HepG2 (cell line): Measurements from ENCODE around the gene TMEM134. TPM values are rescaled to one million over a fixed set of nuclear protein-coding genes. Genes with fewer than 3 reads are reported as not detected.
A peak's percentile ranks its signal among the peaks of the same experiment; 100 is the strongest.

ENCODE experiments used
- BRD4 ChIP-seq: sonication (generic); formaldehyde crosslinking; IDR thresholded peaks from 2 replicates; pipeline ENCODE4 v1.4.0; 2020; ENCODE audit warnings: missing genetic modification reagents
- CAMTA2 ChIP-seq: sonication (generic); formaldehyde crosslinking; IDR thresholded peaks from 2 replicates; pipeline ENCODE4 v1.4.0; 2020; ENCODE audit warnings: mild to moderate bottlenecking, missing genetic modification reagents, borderline replicate concordance
- CC2D1A ChIP-seq: sonication (generic); formaldehyde crosslinking; IDR thresholded peaks from 2 replicates; pipeline ENCODE4 v1.8.1; 2023; ENCODE audit warnings: mild to moderate bottlenecking, missing genetic modification reagents
- FOXK2 ChIP-seq: fragments of 450-650 bp; IDR thresholded peaks from 2 replicates; pipeline ENCODE4 v1.6.1; 2016
- GPN1 ChIP-seq: sonication (generic); formaldehyde crosslinking; IDR thresholded peaks from 2 replicates; pipeline ENCODE4 v1.5.1; 2020; ENCODE audit warnings: missing genetic modification reagents, borderline replicate concordance
- HDAC6 ChIP-seq: fragments of 200-600 bp; sonication (generic); IDR thresholded peaks from 2 replicates; pipeline ENCODE4 v1.7.0; 2017; ENCODE audit warnings: mild to moderate bottlenecking, antibody characterized with exemption, low read length, low read depth
- SETDB1 ChIP-seq: sonication (generic); formaldehyde crosslinking; IDR thresholded peaks from 2 replicates; pipeline ENCODE4 v1.5.1; 2020; ENCODE audit warnings: missing genetic modification reagents, mild to moderate bottlenecking, borderline replicate concordance
- SMAD3 ChIP-seq: sonication (generic); formaldehyde crosslinking; IDR thresholded peaks from 2 replicates; pipeline ENCODE4 v1.4.0; 2020; ENCODE audit warnings: missing genetic modification reagents
- SP1 ChIP-seq, 2 experiments: fragments of 450-650 bp in 1 of 2; sonication (generic) in 1 of 2; formaldehyde crosslinking in 1 of 2; IDR thresholded peaks; 2 replicates each; pipeline versions ENCODE4 v1.4.0 to v1.6.1; 2016 to 2020; ENCODE audit warnings: missing genetic modification reagents in 1 of 2
- TMF1 ChIP-seq: sonication (generic); formaldehyde crosslinking; IDR thresholded peaks from 2 replicates; pipeline ENCODE4 v1.8.1; 2022; ENCODE audit warnings: low read depth, missing genetic modification reagents
- YY1 ChIP-seq: IDR thresholded peaks from 2 replicates; pipeline ENCODE4 v1.6.1; 2011; ENCODE audit warnings: low read length, low read depth, moderate library complexity, mild to moderate bottlenecking; ENCODE audit not compliant: insufficient read depth, insufficient replicate concordance
- ZNF232 ChIP-seq: sonication (generic); formaldehyde crosslinking; IDR thresholded peaks from 2 replicates; pipeline ENCODE4 v1.4.0; 2020; ENCODE audit warnings: missing genetic modification reagents, borderline replicate concordance
- ZNF431 ChIP-seq: sonication (generic); formaldehyde crosslinking; IDR thresholded peaks from 2 replicates; pipeline ENCODE4 v1.9.0; 2022; ENCODE audit warnings: missing genetic modification reagents, low read depth, mild to moderate bottlenecking, borderline replicate concordance
- ZNF441 ChIP-seq: sonication (generic); formaldehyde crosslinking; IDR thresholded peaks from 2 replicates; pipeline ENCODE4 v1.7.0; 2021; ENCODE audit warnings: missing genetic modification reagents, borderline replicate concordance
- ZNF530 ChIP-seq: sonication (generic); formaldehyde crosslinking; IDR thresholded peaks from 2 replicates; pipeline ENCODE4 v1.5.0; 2020; ENCODE audit warnings: low read depth, mild to moderate bottlenecking, missing genetic modification reagents
- ZNF546 ChIP-seq: sonication (generic); formaldehyde crosslinking; conservative IDR thresholded peaks from 2 replicates; pipeline ENCODE4 v1.8.1; 2023; ENCODE audit warnings: mild to moderate bottlenecking, missing genetic modification reagents
- polyA plus RNA-seq, 8 experiments: library from polyadenylated mRNA; depleted of rRNA in 3 of 8; stranded (reverse) in 7 of 8; unstranded in 1 of 8; fragments of >200 nt; fragmentation: Illumina TruSeq in 4 of 8; extraction: Trizol in 4 of 8; gene quantifications; 2 replicates each; pipeline versions ENCODE4 v1.2.1 to v1.2.3, GENCODE V29; 2011 to 2016; ENCODE audit warnings: low read depth in 4 of 8, missing spikeins in 1 of 8, mixed read lengths in 1 of 8; ENCODE audit not compliant: insufficient read depth in 1 of 8
- total RNA-seq, 5 experiments: library from RNA; depleted of rRNA; stranded (reverse); fragments of >200 nt; fragmentation: Illumina TruSeq; extraction: Trizol; gene quantifications; 2 replicates each; pipeline ENCODE4 v1.2.3, GENCODE V29; 2016; ENCODE audit warnings: low read depth in 1 of 5
- TF ChIP-seq, protein P1 (sequence below): sonication (generic); formaldehyde crosslinking; IDR thresholded peaks from 2 replicates; pipeline ENCODE4 v1.8.0; 2022; ENCODE audit warnings: low read depth, missing genetic modification reagents
- TF ChIP-seq, protein P2 (sequence below): sonication (generic); formaldehyde crosslinking; IDR thresholded peaks from 2 replicates; pipeline ENCODE4 v1.5.0; 2020; ENCODE audit warnings: mild to moderate bottlenecking, missing genetic modification reagents, borderline replicate concordance
- TF ChIP-seq, protein P3 (sequence below): sonication (generic); formaldehyde crosslinking; IDR thresholded peaks from 2 replicates; pipeline ENCODE4 v1.4.0; 2020; ENCODE audit warnings: missing genetic modification reagents
- TF ChIP-seq, protein P4 (sequence below): sonication (generic); formaldehyde crosslinking; IDR thresholded peaks from 2 replicates; pipeline ENCODE4 v1.5.0; 2020; ENCODE audit warnings: missing genetic modification reagents

TMEM134 gene
- total and polyA plus RNA-seq, 2 of the 13 experiments (the other 11 are each of a cell fraction or from before 2014, with no cell fraction given) = 6.9 to 26.9 TPM

DNA sequence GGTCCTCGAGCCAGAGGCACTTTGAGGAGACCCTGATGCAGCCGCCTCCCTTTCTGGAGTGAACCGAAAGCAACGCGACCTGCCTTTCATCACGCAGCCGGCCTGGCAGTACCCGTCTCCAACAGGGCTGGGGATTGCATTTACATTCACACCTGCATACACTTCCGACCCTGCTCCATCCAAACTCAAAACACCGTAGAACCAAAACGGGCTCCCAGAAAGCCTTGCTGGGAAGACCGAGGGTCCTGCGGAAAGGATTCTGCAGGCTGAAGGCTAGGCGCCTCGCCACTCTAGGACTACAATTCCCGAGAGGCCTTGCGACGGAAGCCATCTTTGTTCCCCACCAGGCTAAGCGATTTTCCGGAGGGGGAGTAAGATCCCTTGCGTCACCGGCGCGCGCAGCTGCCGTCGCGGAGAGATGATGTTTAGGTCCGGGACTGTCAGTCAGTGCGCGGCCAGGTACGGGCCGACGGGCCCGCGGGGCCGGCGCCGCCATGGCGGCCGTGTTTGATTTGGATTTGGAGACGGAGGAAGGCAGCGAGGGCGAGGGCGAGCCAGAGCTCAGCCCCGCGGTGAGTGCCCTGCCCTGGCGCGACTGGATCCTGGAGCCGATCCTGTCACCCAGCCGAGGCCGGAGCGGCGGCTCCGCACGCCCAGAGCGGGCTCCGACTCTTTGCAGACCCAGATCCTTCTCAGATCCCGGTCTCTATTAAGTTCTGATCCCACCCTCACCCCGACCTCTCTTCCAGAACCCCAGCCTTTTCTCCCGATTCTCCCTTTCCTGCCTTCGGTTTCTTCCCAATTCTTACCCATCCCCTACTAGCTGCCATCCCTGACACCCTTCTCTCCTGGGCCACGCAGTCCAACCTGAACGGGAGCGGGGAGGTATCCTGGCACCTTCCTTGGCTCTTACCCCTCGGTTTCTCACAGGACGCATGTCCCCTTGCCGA lies 40.7 kb downstream of the TMEM134 start, which contains the start of gene RPS6KB2 (continued):
- peak; percentile 21; the same call in 1 of the 2 replicates for TF ChIP-seq FOXK2
- TF ChIP-seq TMF1 (CRISPR knock-in tag) = 0 out of 2 replicates have a peak, but pooled peaks have one; percentile 44
- TF ChIP-seq ZNF232 = peak; percentile 82; the same call in 1 of the 2 replicates
- TF ChIP-seq BRD4 (CRISPR knock-in tag) = 0 out of 2 replicates have a peak, but pooled peaks have one; percentile 62
- TF ChIP-seq ZNF530 (CRISPR knock-in tag) = no peak
- peak; percentile 99 for TF ChIP-seq YY1
- TF ChIP-seq, protein P1, sequence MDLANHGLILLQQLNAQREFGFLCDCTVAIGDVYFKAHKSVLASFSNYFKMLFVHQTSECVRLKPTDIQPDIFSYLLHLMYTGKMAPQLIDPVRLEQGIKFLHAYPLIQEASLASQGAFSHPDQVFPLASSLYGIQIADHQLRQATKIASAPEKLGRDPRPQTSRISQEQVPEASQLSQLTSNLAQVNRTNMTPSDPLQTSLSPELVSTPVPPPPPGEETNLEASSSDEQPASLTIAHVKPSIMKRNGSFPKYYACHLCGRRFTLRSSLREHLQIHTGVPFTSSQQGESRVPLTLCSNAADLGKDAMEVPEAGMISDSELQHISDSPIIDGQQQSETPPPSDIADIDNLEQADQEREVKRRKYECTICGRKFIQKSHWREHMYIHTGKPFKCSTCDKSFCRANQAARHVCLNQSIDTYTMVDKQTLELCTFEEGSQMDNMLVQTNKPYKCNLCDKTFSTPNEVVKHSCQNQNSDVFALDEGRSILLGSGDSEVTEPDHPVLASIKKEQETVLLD (CRISPR knock-in tag) = no peak
- no peak for TF ChIP-seq CC2D1A (CRISPR knock-in tag)
- no peak for TF ChIP-seq HDAC6
- peak; percentile 61; the same call in 1 of the 2 replicates for TF ChIP-seq ZNF431
- no peak for TF ChIP-seq GPN1 (CRISPR knock-in tag)
- peak; percentile 68; the same call in 1 of the 2 replicates for TF ChIP-seq SMAD3 (CRISPR knock-in tag)
- TF ChIP-seq ZNF546 (CRISPR knock-in tag) = peak; percentile 90
- TF ChIP-seq, protein P2, sequence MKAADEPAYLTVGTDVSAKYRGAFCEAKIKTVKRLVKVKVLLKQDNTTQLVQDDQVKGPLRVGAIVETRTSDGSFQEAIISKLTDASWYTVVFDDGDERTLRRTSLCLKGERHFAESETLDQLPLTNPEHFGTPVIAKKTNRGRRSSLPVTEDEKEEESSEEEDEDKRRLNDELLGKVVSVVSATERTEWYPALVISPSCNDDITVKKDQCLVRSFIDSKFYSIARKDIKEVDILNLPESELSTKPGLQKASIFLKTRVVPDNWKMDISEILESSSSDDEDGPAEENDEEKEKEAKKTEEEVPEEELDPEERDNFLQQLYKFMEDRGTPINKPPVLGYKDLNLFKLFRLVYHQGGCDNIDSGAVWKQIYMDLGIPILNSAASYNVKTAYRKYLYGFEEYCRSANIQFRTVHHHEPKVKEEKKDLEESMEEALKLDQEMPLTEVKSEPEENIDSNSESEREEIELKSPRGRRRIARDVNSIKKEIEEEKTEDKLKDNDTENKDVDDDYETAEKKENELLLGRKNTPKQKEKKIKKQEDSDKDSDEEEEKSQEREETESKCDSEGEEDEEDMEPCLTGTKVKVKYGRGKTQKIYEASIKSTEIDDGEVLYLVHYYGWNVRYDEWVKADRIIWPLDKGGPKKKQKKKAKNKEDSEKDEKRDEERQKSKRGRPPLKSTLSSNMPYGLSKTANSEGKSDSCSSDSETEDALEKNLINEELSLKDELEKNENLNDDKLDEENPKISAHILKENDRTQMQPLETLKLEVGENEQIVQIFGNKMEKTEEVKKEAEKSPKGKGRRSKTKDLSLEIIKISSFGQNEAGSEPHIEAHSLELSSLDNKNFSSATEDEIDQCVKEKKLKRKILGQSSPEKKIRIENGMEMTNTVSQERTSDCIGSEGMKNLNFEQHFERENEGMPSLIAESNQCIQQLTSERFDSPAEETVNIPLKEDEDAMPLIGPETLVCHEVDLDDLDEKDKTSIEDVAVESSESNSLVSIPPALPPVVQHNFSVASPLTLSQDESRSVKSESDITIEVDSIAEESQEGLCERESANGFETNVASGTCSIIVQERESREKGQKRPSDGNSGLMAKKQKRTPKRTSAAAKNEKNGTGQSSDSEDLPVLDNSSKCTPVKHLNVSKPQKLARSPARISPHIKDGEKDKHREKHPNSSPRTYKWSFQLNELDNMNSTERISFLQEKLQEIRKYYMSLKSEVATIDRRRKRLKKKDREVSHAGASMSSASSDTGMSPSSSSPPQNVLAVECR (CRISPR knock-in tag) = peak; percentile 95
- TF ChIP-seq, protein P3, sequence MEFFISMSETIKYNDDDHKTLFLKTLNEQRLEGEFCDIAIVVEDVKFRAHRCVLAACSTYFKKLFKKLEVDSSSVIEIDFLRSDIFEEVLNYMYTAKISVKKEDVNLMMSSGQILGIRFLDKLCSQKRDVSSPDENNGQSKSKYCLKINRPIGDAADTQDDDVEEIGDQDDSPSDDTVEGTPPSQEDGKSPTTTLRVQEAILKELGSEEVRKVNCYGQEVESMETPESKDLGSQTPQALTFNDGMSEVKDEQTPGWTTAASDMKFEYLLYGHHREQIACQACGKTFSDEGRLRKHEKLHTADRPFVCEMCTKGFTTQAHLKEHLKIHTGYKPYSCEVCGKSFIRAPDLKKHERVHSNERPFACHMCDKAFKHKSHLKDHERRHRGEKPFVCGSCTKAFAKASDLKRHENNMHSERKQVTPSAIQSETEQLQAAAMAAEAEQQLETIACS (CRISPR knock-in tag) = peak; percentile 59; the same call in 1 of the 2 replicates
- no peak for TF ChIP-seq SETDB1
- TF ChIP-seq, protein P4, sequence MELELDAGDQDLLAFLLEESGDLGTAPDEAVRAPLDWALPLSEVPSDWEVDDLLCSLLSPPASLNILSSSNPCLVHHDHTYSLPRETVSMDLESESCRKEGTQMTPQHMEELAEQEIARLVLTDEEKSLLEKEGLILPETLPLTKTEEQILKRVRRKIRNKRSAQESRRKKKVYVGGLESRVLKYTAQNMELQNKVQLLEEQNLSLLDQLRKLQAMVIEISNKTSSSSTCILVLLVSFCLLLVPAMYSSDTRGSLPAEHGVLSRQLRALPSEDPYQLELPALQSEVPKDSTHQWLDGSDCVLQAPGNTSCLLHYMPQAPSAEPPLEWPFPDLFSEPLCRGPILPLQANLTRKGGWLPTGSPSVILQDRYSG = peak; percentile 66; the same call in 1 of the 2 replicates
- TF ChIP-seq ZNF441 (CRISPR knock-in tag) = no peak
- no peak for TF ChIP-seq SP1 (IDR thresholded peaks at IDR 0.05)
- TF ChIP-seq SP1 (CRISPR knock-in tag; IDR thresholded peaks at IDR 0.05) = peak; percentile 86
- TF ChIP-seq CAMTA2 = 0 out of 2 replicates have a peak, but pooled peaks have one; percentile 22
